ENCODE data around the gene SYNGR3. TPM values are rescaled to one million over a fixed set of nuclear protein-coding genes. Genes with fewer than 3 reads are reported as not detected.

The SYNGR3 gene, protein sequence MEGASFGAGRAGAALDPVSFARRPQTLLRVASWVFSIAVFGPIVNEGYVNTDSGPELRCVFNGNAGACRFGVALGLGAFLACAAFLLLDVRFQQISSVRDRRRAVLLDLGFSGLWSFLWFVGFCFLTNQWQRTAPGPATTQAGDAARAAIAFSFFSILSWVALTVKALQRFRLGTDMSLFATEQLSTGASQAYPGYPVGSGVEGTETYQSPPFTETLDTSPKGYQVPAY
- total RNA-seq = 1.2 and 2.2 TPM in 2 replicates

DNA sequence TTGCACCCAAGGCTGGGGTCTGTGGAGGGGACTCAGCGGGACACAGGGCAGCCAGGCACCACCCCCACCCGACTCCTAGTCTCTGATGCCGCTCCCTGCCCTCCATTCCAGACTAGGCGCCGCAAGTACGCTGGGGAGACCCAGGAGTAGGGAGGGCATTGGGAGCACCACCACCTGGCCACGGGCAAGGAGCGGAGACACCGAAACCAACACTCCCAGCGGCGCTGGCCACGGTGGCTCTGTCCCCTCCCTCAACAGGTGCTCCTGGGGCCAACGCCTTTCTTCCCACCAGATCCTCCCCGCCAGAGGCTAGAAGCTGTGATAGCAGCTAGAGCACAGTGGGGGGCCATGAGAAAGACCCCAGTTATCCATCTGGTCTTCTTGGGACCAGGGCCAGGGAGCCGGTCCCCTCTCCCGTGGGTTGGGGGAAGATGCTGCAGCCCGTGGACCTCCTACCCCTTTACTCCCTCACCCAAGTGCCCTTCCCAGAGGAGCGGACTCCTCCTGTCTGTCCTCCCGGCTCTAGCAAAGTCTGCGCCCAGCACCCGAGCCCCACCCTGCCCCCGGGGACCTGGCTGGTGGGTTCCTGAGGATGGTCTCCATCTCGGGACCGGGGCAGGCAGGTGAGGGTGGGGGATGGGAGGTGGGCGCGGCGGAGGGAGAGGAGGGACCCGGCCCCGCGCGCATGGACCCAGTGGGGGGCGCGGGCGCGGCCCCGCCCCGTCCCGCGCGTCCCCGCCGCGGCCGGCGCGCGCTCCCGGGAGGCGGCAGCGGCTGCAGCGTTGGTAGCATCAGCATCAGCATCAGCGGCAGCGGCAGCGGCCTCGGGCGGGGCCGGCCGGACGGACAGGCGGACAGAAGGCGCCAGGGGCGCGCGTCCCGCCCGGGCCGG is at the start of gene SYNGR3:
SYNGR3 (plus strand) TSS at position 762 of the 892 bp plus-strand sequence. CDS start 133 bp downstream, outside the sequence.

DNA sequence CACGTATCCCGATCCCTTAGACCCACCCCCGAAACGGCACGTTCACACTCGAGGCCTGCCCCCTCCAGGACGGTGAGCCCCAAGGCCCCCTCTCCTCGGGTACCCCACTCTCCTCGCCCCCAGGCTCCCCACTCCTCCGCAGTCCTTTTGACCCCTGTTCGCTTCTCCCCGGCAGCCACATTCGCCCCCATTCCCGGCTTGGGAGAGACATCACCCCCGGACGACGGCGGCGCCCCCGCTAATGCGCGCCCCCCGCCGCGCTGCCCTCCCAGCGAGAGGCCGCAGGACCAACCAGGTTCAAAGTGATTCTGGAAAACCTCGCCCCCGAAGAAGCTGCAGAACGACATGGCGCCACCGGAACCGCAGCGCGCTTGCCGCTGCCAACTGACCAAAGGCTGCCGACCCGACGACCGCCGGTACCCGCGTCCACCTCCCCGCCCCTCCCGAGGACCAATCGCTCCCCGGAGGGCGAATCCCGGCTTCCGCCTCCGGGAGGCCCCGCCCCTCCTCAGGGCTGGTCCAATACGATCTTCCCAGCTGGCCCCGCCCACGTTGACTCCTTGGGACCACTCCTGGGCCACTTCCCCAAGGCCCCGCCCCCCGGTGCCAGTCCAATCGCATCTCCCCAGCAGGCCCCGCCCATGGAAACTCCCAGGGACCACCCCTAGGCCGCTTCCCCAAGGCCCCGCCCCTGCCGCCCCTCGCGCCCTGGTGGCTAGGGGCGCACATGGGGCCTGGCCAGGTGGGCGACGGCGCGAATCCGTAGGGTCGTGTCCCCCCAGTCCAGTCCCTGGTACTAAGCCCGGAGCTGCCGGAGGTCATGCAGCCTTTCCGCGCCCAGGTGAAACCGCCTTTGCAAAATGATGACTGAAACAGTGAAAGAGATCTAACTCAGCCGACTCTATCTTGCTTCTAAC is 46.7 kb upstream of the SYNGR3 start, which contains the start of gene MSRB1:
MSRB1 (minus strand) TSS at position 390 of the 917 bp plus-strand sequence; CDS start at position 347, 43 bp downstream.

DNA sequence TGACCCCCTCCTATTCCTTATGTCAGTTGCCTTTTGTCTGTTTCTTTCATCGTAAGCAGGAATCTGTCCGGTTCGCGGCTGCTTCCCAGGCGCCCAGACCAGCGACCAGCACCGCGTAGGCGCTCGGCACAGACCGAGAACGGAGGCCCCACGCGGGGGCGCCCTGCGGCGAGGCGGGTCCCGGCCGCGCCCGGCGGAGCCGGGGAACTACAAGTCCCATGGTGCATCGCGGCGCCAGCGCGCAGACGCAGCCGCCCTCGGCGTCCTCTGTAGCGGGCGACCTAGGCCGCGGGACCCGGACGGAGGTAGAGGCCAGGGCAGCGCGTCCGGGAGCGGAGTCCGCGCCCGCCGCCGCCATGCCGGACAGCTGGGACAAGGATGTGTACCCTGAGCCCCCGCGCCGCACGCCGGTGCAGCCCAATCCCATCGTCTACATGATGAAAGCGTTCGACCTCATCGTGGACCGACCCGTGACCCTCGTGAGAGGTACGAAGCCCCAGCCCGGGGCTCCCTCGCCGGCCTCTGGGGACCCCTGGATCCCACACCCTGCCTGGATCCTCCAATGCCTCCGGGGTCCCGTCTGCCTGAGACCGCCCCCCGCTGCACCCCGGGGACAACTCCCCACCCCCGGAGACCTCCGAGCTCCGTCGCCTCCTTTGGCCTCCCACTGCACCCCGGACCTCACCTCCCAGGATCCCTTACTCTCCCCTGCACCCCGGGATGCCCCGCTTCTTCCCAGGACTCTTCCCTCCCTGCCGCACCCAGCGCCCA is 30.3 kb upstream of the SYNGR3 start, which contains the start of gene NDUFB10:
NDUFB10 (plus strand) TSS at position 270 of the 771 bp plus-strand sequence; CDS start at position 357, 87 bp downstream.

DNA sequence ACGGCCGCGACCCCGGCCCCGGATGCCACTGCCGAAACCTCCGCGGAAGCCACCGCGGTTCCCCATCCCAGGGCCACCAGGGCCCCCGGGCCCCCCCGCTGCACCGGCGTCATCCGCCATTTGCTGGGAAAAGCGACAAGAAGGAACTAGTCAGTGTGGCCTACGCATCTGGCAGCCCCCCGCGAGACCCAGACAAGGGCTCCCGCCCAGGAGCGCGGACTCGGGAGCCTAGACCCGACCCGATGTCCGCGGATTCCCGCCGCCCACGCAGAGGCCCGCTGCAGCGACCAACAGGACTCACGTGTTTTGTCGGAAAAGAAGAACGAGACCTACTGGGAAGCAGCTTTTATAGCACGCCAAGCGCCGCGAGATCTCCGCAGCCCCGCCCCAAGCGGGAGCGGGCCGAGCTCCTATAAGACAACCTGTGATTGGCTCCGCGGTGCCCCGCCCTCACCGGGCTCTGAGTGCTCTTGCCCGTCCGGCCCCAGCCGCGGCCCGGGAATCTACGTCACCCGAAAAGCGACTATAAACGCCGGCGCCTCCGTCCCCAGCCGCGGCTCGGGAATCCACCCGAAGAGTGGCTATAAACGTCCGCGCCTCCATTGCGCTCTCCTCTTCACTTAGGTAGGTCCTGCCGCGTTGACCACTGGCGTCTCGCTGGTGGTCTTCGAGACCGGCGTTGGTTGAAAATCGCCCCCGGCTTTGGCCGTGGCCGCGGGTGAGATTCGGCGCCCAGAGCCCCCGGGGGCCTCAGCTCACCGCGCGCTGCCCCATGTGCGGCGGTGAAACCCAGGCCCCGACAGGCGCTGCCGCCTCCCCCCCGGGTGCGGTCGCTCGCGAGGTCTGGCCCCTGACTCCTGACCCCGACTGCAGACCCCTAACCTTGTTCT is 25.0 kb upstream of the SYNGR3 start, which contains the start of gene RPS2:
RPS2 (minus strand) TSS at position 321 of the 890 bp plus-strand sequence; CDS start at position 120, 201 bp downstream.

DNA sequence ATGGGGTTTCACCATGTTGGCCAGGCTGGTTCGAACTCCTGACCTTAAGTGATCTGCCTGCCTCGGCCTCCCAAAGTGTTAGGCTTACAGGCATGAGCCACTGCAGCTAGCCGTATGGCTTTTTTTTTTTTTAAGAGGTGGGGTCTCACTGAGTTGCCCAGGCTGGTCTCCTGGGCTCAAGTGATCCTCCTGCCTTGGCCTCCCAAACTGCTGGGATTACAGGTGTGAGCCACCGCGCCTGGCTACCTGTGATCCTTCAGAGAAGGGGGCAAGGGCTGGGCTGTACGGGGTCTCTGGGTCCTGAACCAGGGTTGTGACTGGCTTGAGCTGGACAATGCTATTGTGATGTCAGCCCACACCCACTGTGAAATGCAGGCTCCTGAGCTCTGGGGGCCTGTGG is 23.3 kb upstream of the SYNGR3 start, which contains the start of gene RNF151:
RNF151 (plus strand) TSS at position 397 of the 400 bp plus-strand sequence. CDS start 26 bp downstream, outside the sequence.

DNA sequence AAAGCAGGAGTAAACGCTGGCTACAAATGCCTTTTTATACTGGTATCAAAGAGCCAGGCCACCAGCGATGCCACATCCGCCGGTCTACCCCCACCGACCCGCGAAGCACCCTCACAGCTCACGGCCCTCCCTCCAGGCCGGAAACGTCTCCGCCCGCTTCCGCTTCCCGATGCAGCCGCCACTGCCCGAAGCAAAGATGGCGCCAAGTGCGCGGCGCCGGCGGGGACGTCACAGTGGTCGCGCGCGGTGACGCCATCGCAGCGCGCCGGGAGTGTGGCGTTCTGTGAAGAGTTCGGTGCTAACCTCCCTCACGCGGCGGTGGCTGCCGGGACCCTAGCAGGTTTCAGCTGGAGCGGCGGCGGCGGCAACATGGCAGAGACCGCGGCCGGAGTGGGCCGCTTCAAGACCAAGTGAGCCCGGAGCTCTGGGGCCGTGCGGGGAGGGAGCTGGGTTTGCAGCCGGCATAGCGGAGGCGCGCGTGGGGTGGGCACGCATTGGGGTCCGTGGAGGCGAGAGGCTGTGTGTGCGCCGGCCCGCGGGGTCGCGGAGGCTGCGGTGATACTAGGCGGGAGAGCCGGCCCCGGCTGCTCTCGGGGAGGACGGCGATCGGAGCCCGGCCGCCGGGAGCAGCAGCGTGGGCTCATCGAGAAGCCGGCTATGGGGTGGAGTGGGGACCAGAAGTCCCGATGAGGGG is 17.8 kb upstream of the SYNGR3 start, which contains the start of gene TBL3:
TBL3 (plus strand) TSS at position 258 of the 694 bp plus-strand sequence; CDS start at position 370, 112 bp downstream.

DNA sequence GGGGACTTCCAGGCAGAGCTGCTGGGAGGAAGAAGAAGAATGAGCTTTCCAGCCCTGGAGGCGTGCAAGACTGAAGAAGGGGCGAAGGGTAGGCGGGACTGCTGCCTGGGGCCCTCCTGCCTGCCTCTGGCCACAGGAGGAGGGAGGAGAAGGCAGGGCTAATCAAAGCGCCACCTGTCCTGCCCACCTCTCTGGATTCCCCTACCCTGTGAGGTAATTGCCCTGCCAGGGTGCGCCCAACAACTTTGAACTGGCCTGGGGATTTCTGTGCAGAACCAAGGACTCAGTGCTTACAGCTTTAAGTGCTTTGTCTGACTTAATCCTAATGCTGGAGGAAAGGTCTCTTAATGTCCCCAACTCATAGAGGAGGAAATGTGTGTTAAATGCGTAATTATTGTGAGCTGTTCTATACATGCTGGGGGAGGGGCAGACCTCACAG is 8.4 kb upstream of the SYNGR3 start, which contains the start of gene NOXO1:
NOXO1 (minus strand) TSS at position 72 of the 439 bp plus-strand sequence. CDS start 290 bp downstream, outside the sequence.

DNA sequence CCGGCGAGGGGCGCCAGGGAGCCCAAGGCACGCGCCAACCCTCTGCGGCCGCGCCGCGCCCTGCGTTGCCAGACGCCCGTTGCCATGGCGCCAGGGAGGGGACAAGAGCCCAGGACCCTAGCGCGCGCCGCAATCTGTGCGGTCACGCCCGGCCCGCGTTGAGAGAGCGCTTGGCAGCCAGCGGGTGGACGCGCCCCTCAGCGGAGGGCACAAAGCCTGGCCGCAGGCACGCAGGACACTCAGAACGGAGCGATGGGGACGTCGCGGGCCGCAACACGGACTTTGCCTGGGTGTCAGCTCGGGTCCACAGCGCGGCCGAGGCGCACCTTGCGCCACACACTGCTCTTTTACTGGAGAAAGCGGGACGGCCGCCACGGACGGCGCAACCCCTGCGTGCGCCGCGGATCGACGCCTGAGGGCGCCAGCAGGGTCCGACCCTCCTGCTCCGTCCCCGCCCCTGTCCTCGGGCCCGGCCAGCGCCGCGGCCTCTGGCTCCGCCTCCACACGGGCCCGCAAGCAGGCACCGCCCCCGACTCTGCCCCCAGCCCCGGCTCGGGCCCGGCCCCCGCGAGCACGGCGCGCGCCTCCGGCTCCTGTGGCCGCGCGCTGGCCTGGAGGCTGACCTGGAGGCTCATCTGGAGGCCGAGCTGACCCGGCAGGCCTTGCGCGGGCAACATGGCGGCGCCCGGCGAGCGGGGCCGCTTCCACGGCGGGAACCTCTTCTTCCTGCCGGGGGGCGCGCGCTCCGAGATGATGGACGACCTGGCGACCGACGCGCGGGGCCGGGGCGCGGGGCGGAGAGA is 6.0 kb upstream of the SYNGR3 start, which contains the start of gene GFER:
GFER (plus strand) TSS at position 650 of the 803 bp plus-strand sequence; CDS start at position 676, 26 bp downstream.

DNA sequence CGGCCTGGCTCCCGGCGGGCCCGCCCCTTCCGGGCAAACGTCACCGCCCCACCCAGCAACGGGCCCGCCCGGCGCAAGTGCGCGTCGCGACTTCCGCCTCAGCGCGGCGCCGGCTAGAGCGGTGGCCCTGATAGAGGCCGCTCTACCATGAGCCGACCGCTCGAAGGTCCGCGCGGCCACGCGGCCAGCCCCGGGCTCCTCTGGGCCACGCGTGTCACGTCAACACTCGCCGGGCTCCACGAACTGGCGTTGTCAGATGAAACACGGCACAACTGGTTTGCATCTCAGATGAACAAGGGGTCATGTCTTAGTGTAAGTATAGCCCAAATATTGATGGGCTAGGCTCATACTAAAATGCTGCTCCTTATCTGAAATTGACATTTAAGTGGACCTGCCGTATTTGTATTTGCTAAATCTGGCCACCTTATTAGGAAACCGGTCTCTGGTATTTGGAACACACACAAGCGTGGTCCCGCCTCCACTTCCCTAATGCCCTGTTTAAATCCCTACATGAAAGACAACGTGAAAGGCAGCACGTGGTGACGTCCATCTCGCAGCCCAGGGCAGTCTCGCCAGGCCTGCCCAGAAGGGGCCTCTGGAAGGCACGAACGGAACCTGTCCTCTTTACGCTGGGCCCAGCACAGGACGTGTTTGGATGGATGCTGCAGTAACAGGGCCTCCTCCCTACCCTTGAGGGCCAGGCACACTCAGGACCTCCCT is 20.2 kb downstream of the SYNGR3 start, which contains the start of gene ZNF598:
ZNF598 (minus strand) TSS at position 31 of the 720 bp plus-strand sequence.

DNA sequence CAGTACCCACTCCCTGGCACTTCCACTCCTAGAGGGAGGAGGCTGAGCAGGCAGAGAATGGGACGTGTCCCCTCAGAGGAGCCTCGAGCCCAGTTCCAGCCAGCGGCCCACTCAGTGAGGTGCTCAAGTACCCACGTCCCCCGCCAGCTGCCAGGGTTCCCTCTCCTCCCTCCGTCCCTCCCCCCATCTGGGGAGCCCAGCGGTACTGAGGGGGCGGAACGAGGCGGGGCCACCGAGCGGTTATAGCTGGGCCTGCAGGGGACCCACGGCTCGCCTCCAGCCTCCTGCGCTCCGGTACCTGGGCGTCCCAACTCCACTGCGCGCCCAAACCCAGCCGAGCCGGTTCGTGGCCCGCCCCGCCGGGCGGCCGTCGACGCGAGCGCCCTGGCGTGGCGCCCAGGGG is 29.7 kb downstream of the SYNGR3 start, which contains the start of gene NPW:
NPW (plus strand) TSS at position 268 of the 403 bp plus-strand sequence.

DNA sequence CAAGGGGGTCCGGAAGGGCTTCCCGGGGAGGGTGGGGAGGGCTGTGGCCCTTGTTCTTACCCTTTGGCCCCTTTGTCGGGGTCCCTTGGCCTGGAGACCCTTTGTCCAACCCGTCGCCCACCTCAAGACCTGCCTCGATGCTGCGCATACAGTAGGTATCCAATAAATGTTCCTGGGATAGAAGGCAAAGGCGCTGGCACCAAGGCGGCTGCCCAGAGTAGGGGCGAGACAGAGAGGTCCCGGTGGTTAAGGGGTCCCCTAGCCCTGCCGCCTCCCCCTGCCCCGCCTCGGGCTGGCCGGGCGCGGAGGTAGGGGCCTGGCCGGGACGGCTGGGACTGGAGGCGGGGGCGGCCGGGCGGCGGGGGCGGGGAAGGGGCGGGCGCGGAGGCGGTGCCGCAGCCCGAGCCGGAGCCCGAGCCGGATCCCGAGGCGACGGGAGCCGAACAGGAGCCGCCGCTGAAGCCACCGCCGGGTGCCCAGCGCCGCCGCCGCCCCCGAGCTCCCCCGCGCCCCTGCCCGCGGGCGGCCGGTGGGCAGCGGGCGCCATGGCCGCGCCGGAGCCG is 36.8 kb downstream of the SYNGR3 start, which contains the start of gene NHERF2:
NHERF2 (plus strand) TSS at position 442 of the 563 bp plus-strand sequence; CDS start at position 546, 104 bp downstream.

Other genes starting within 250 kb of the SYNGR3 start
- gene NME3, start 218.4 kb upstream of the SYNGR3 start, total RNA-seq = 33.0 and 44.9 TPM in 2 replicates
- 3.8 and 4.0 TPM in 2 replicates for gene EME2, start 217.2 kb upstream of the SYNGR3 start, total RNA-seq
- gene MRPS34, start 216.8 kb upstream of the SYNGR3 start, total RNA-seq = 51.1 and 58.0 TPM in 2 replicates
- gene SPSB3, start 207.4 kb upstream of the SYNGR3 start, total RNA-seq = 41.3 and 47.0 TPM in 2 replicates
- 54.0 and 59.8 TPM in 2 replicates for gene NUBP2, start 207.0 kb upstream of the SYNGR3 start, total RNA-seq
- gene IGFALS, start 196.3 kb upstream of the SYNGR3 start, total RNA-seq = 0.09 and 0.11 TPM in 2 replicates
- gene HAGH, start 163.1 kb upstream of the SYNGR3 start, total RNA-seq = 41.3 and 78.7 TPM in 2 replicates
- gene FAHD1, start 162.8 kb upstream of the SYNGR3 start, total RNA-seq = 54.5 and 67.1 TPM in 2 replicates
- not detected in 2 replicates for gene MEIOB, start 117.8 kb upstream of the SYNGR3 start, total RNA-seq
- gene HS3ST6, start 71.6 kb upstream of the SYNGR3 start, total RNA-seq = not detected in 2 replicates
- gene MSRB1, start 46.8 kb upstream of the SYNGR3 start, total RNA-seq = 8.4 and 11.8 TPM in 2 replicates
- not detected in 2 replicates for gene RPL3L, start 35.3 kb upstream of the SYNGR3 start, total RNA-seq
- 122 and 128 TPM in 2 replicates for gene NDUFB10, start 30.4 kb upstream of the SYNGR3 start, total RNA-seq
- 3,346 and 3,366 TPM in 2 replicates for gene RPS2, start 25.1 kb upstream of the SYNGR3 start, total RNA-seq
- gene RNF151, start 23.1 kb upstream of the SYNGR3 start, total RNA-seq = not detected in 2 replicates
- gene TBL3, start 17.9 kb upstream of the SYNGR3 start, total RNA-seq = 21.0 and 27.2 TPM in 2 replicates
- 0.09 and 0.11 TPM in 2 replicates for gene NOXO1, start 8.5 kb upstream of the SYNGR3 start, total RNA-seq
- gene GFER, start 5.8 kb upstream of the SYNGR3 start, total RNA-seq = 8.9 and 9.1 TPM in 2 replicates
- gene ZNF598, start 19.9 kb downstream of the SYNGR3 start, total RNA-seq = 8.1 and 8.8 TPM in 2 replicates
- 0.43 and 0.52 TPM in 2 replicates for gene NPW, start 29.8 kb downstream of the SYNGR3 start, total RNA-seq
- gene NHERF2, start 36.9 kb downstream of the SYNGR3 start, total RNA-seq = 40.3 and 40.6 TPM in 2 replicates
- 25.9 and 29.7 TPM in 2 replicates for gene NTHL1, start 57.9 kb downstream of the SYNGR3 start, total RNA-seq
- 27.5 and 28.2 TPM in 2 replicates for gene TSC2, start 58.0 kb downstream of the SYNGR3 start, total RNA-seq
- 18.9 and 20.3 TPM in 2 replicates for gene PKD1, start 145.9 kb downstream of the SYNGR3 start, total RNA-seq
- gene RAB26, start 158.7 kb downstream of the SYNGR3 start, total RNA-seq = 0.26 and 0.65 TPM in 2 replicates
- 54.2 and 60.4 TPM in 2 replicates for gene TRAF7, start 165.8 kb downstream of the SYNGR3 start, total RNA-seq
- gene CASKIN1, start 206.6 kb downstream of the SYNGR3 start, total RNA-seq = 0.17 and 0.43 TPM in 2 replicates
- 10.6 and 10.7 TPM in 2 replicates for gene MLST8, start 215.5 kb downstream of the SYNGR3 start, total RNA-seq
- gene BRICD5, start 220.9 kb downstream of the SYNGR3 start, total RNA-seq = 1.1 and 1.7 TPM in 2 replicates
- gene PGP, start 224.9 kb downstream of the SYNGR3 start, total RNA-seq = 5.9 and 9.1 TPM in 2 replicates
- gene E4F1, start 233.6 kb downstream of the SYNGR3 start, total RNA-seq = 20.9 and 22.1 TPM in 2 replicates
- gene DNASE1L2, start 246.5 kb downstream of the SYNGR3 start, total RNA-seq = 0.22 and 0.26 TPM in 2 replicates

All from dermis lymphatic vessel endothelial cell (primary cell).